SU-DHL-6 (cell line): ENCODE results near the gene FADS1.

Experiments used
- H2AFZ ChIP-seq: fragments of 200-600 bp; sonication (generic); 2 replicates; pipeline ENCODE4 v1.6.1; 2014; ENCODE audit warnings: low read depth, mild to moderate bottlenecking, moderate library complexity, mixed read lengths, antibody characterized with exemption, low read length; ENCODE audit not compliant: severe bottlenecking
- H3F3A ChIP-seq: fragments of 200-600 bp; shearing (Covaris generic); 2 replicates; pipeline ENCODE4 v1.6.0; 2016; ENCODE audit warnings: antibody characterized with exemption, mild to moderate bottlenecking; ENCODE audit not compliant: insufficient read depth
- H3K27ac ChIP-seq: fragments of 200-600 bp; sonication (generic); 2 replicates; pipeline ENCODE4 v1.5.1; 2016; ENCODE audit warnings: low read depth, mild to moderate bottlenecking, low read length, moderate library complexity, mixed read lengths
- H3K27me3 ChIP-seq: fragments of 200-600 bp; sonication (generic), shearing (Covaris generic); 2 replicates; pipeline ENCODE4 v1.6.0; 2014; ENCODE audit warnings: mild to moderate bottlenecking, low read length
- H3K36me3 ChIP-seq: fragments of 200-600 bp; sonication (generic); 2 replicates; pipeline ENCODE4 v1.6.1; 2014; ENCODE audit warnings: mild to moderate bottlenecking, low read length, mixed read lengths
- H3K4me2 ChIP-seq: fragments of 300-600, 200-600 bp; shearing (Covaris generic), sonication (generic); 2 replicates; pipeline ENCODE4 v1.6.0; 2014; ENCODE audit warnings: low read length, low read depth, mild to moderate bottlenecking; ENCODE audit not compliant: poor library complexity, severe bottlenecking
- H3K4me3 ChIP-seq: fragments of 200-600 bp; sonication (generic); 2 replicates; pipeline ENCODE4 v1.5.1; 2014; ENCODE audit warnings: antibody characterized with exemption, low read length, mild to moderate bottlenecking, mixed read lengths; ENCODE audit not compliant: insufficient read depth, poor library complexity, severe bottlenecking
- H3K79me2 ChIP-seq: fragments of 200-600 bp; sonication (generic); 2 replicates; pipeline ENCODE4 v1.6.1; 2014; ENCODE audit warnings: mild to moderate bottlenecking, low read length, moderate library complexity; ENCODE audit not compliant: insufficient read depth
- H3K9ac ChIP-seq: fragments of 200-600 bp; sonication (generic); 2 replicates; pipeline ENCODE4 v1.7.0; 2014; ENCODE audit warnings: mild to moderate bottlenecking, low read length
- H3K9me2 ChIP-seq: fragments of 200-600 bp; sonication (generic); replicated peaks from 2 replicates; pipeline ENCODE4 v1.6.1; 2014; ENCODE audit warnings: low read length; ENCODE audit not compliant: insufficient read depth
- H3K9me3 ChIP-seq: fragments of 200-600 bp; sonication (generic); 2 replicates; pipeline ENCODE4 v1.6.1; 2014; ENCODE audit warnings: low read length, mixed read lengths; ENCODE audit not compliant: insufficient read depth
- H4K20me1 ChIP-seq: fragments of 200-600 bp; sonication (generic); 2 replicates; pipeline ENCODE4 v1.6.1; 2014; ENCODE audit warnings: low read depth, mild to moderate bottlenecking, antibody characterized with exemption, low read length, moderate library complexity, mixed read lengths
- CTCF ChIP-seq: fragments of 200-600 bp; sonication (generic); IDR thresholded peaks from one replicate; pipeline ENCODE4 v1.5.1; 2017; ENCODE audit warnings: antibody characterized with exemption, mild to moderate bottlenecking, low read length, moderate library complexity; ENCODE audit not compliant: insufficient read depth, poor library complexity, severe bottlenecking
- EZH2phosphoT487 ChIP-seq: fragments of 200-600 bp; sonication (generic), shearing (Covaris generic); conservative IDR thresholded peaks from 2 replicates; pipeline ENCODE4 v1.6.1; 2018; ENCODE audit warnings: mild to moderate bottlenecking, antibody characterized with exemption, low read length, moderate library complexity, mixed read lengths

The FADS1 gene

GRCh38 chr11:61795876-61796526 lies 20.8 kb downstream of the FADS1 start:
- peaks cover 20% of the 10 kb centered on the region for H3K36me3 ChIP-seq
- no peak overlapping the region for H3K9ac ChIP-seq
- no peak overlapping the region for H2AFZ ChIP-seq
- H3K79me2 ChIP-seq: peaks cover 87% of the 10 kb centered on the region
- H4K20me1 ChIP-seq: peaks cover 12% of the 10 kb centered on the region; the same call in 1 of the 2 replicates
- no peak overlapping the region for H3K4me2 ChIP-seq
- TF ChIP-seq CTCF (no peak), EZH2phosphoT487 (no peak)
- H3K27me3 ChIP-seq: no peaks in the 10 kb centered on the region
- H3K27ac ChIP-seq: no peak overlapping the region
- H3K9me2 ChIP-seq: no peaks in the 10 kb centered on the region
- no peak overlapping the region for H3K4me3 ChIP-seq
- H3K9me3 ChIP-seq: no peaks in the 10 kb centered on the region
- peaks cover 25% of the 10 kb centered on the region for H3F3A ChIP-seq

DNA sequence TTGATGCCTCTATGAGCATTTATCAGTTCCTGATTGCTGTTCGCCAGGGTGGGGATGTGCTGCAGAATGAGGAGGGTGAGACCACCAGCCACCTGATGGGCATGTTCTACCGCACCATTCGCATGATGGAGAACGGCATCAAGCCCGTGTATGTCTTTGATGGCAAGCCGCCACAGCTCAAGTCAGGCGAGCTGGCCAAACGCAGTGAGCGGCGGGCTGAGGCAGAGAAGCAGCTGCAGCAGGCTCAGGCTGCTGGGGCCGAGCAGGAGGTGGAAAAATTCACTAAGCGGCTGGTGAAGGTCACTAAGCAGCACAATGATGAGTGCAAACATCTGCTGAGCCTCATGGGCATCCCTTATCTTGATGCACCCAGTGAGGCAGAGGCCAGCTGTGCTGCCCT lies 21.3 kb downstream of the FADS1 start:
- H3K4me2 ChIP-seq: peak overlapping the region; percentile 94
- H2AFZ ChIP-seq: no peak overlapping the region
- no peaks in the 10 kb centered on the region for H3K9me3 ChIP-seq
- no peak overlapping the region for H3K4me3 ChIP-seq
- H3K36me3 ChIP-seq: peaks cover 20% of the 10 kb centered on the region
- no peaks in the 10 kb centered on the region for H3K9me2 ChIP-seq
- no peaks in the 10 kb centered on the region for H3K27me3 ChIP-seq
- H3K27ac ChIP-seq: no peak overlapping the region
- 0 out of 2 replicates have a peak overlapping the region, but pooled peaks have one; percentile 93 for H3K9ac ChIP-seq
- peaks cover 9% of the 10 kb centered on the region; the same call in 1 of the 2 replicates for H4K20me1 ChIP-seq
- H3K79me2 ChIP-seq: peaks cover 92% of the 10 kb centered on the region
- H3F3A ChIP-seq: peaks cover 20% of the 10 kb centered on the region
- TF ChIP-seq EZH2phosphoT487 (no peak), CTCF (no peak)

- Histone ChIP-seq H3K9me3 (no peaks in the 10 kb centered on the region), H3K4me3 (peak overlapping the region; percentile 92), H3K4me2 (peak overlapping the region; percentile 94), H4K20me1 (peaks cover 8% of the 10 kb centered on the region; the same call in 1 of the 2 replicates), H3K27ac (no peak overlapping the region), H3K27me3 (no peaks in the 10 kb centered on the region), H3K9me2 (no peaks in the 10 kb centered on the region), H2AFZ (no peak overlapping the region), H3K79me2 (peaks cover 90% of the 10 kb centered on the region), H3F3A (peaks cover 11% of the 10 kb centered on the region), H3K9ac (peak overlapping the region; percentile 93), H3K36me3 (peaks cover 19% of the 10 kb centered on the region)
- TF ChIP-seq CTCF: no peak
- no peak for TF ChIP-seq EZH2phosphoT487
Observed at GRCh38 chr11:61794579-61794978, 22.2 kb downstream of the FADS1 start.
